HUDEP-2 (cell line): ENCODE data around the gene STON1.
A peak's percentile ranks its signal among the peaks of the same experiment; 100 is the strongest.
"Not testable (repeated sequence)": the region's sequence is repeated elsewhere in the genome, so short reads cannot be mapped to it uniquely, and the experiment has no call there.

Experiments
- DNase-seq, 76 experiments: peaks; one replicate each; lab custom pipeline; 2025; ENCODE audit not compliant: unreplicated experiment in 76 of 76; lab: John Stamatoyannopoulos, UW

STON1 gene

GRCh38 chr2:48525269-48525943 lies 4.5 kb upstream of the STON1 start:
- no peak for DNase-seq

GRCh38 chr2:48527226-48527885 lies 2.6 kb upstream of the STON1 start:
- DNase-seq, result no peak

GRCh38 chr2:48528431-48528830 lies 1.5 kb upstream of the STON1 start:
- DNase-seq, result no peak

GRCh38 chr2:48529194-48529593 lies 760 bp upstream of the STON1 start:
- DNase-seq, result no peak

- DNase-seq, result no peak
Measured at GRCh38 chr2:48529676-48530032, 300 bp upstream of the STON1 start.

- no peak for DNase-seq
Measured at GRCh38 chr2:48531141-48531648, 1.2 kb downstream of the STON1 start.

GRCh38 chr2:48532174-48532573 lies 2.2 kb downstream of the STON1 start:
- DNase-seq, result no peak

GRCh38 chr2:48532824-48533223 lies 2.9 kb downstream of the STON1 start:
- DNase-seq, result no peak

- no peak for DNase-seq
Measured at GRCh38 chr2:48534781-48535180, 4.8 kb downstream of the STON1 start.

- no peak for DNase-seq
Measured at GRCh38 chr2:48540237-48540935, 10.4 kb downstream of the STON1 start.

GRCh38 chr2:48541666-48542389 lies 11.9 kb downstream of the STON1 start:
- no peak for DNase-seq

- DNase-seq, result no peak
Measured at GRCh38 chr2:48543895-48544294, 13.9 kb downstream of the STON1 start.

GRCh38 chr2:48545244-48545643 lies 15.3 kb downstream of the STON1 start:
- DNase-seq, result peak in 2 of 76 experiments; percentile 7 to 19

GRCh38 chr2:48548840-48549239 lies 18.9 kb downstream of the STON1 start:
- DNase-seq, result no peak

- DNase-seq, result no peak
Measured at GRCh38 chr2:48549972-48550371, 20.0 kb downstream of the STON1 start.

- no peak for DNase-seq
Measured at GRCh38 chr2:48551548-48551947, 21.6 kb downstream of the STON1 start.

- DNase-seq, result not testable (repeated sequence)
Measured at GRCh38 chr2:48555071-48555470, 25.1 kb downstream of the STON1 start.

- no peak for DNase-seq
Measured at GRCh38 chr2:48558456-48558855, 28.5 kb downstream of the STON1 start.

GRCh38 chr2:48560546-48561209 lies 30.7 kb downstream of the STON1 start:
- no peak for DNase-seq

GRCh38 chr2:48562281-48562680 lies 32.3 kb downstream of the STON1 start:
- no peak for DNase-seq
